ENCODE results near the gene NDRG2. TPM values are rescaled to one million over a fixed set of nuclear protein-coding genes. Genes with fewer than 3 reads are reported as not detected.

The NDRG2 gene
- polyA plus RNA-seq, 3 donors, result 6.8 to 11.7 (median 11.1) TPM

DNA sequence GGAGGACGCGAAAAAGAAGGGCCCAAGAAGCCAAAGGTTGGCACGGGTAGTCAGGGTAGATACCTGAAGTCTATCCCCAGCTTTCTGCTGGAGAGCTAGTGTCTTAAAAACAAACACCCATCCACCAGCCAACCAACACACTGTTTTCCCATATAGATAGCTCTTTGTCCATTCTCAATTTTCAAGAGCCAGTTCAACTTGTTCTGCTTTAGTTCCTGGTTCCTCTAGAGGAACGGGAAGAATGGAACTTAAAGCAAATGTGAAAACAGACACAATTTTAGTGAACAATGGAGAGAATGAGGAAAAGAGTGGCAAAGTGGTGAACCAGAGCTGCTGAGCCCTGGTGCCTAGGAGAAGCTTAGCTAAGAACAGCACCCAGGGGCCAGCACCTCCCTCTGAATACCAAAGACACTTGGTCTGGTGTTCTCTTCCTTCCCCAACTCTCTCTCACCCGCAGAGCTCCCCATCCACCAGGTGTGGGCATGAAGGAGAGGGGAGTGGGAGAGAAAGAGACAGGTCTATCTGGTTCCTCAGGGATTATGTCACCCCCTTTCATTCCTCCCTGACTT lies 3.8 kb downstream of the NDRG2 start:
- no peaks in the 10 kb centered on the region for H3K36me3 ChIP-seq (replicated peaks in 1 of 2; ENCODE audit: control insufficient read depth in 1 of 2, insufficient read depth in 2 of 2, low read length in 2 of 2)
- H3K79me2 ChIP-seq (ENCODE audit: insufficient read depth, low read length), result no peaks in the 10 kb centered on the region
- Mint-ChIP-seq H3K4me1 (peaks cover 77% of the 10 kb centered on the region), H3K27me3 (ENCODE audit: low read depth in 3 of 3) (peaks cover 33 to 37% (median 34%) of the 10 kb centered on the region in 3 donors), H3K4me3 (no peak overlapping the region), H3K9me3 (peaks cover 0 to 3% (median 0%) of the 10 kb centered on the region in 7 donors), H3K36me3 (peaks cover 0 to 6% of the 10 kb centered on the region in 2 donors), H3K27ac (no peak overlapping the region)
- H3K27ac ChIP-seq (ENCODE audit: low read depth in 1 of 2, low read length in 2 of 2), result no peak overlapping the region
- no peak overlapping the region for H3K4me2 ChIP-seq (replicated peaks; ENCODE audit: extremely low read depth, low read length, poor library complexity, severe bottlenecking)
- no peak overlapping the region for H3K9ac ChIP-seq (ENCODE audit: insufficient read depth, low read length, poor library complexity, severe bottlenecking)
- TF ChIP-seq CTCF (IDR thresholded peaks at IDR 0.05), result no peak
- intact Hi-C loops (cut with micrococcal nuclease), result no loop called here
- no peak overlapping the region for H3K4me3 ChIP-seq (replicated peaks in 1 of 3; ENCODE audit: low read depth in 2 of 3, low read length in 3 of 3)
- WGBS (ENCODE audit: insufficient coverage), result 100% methylated on average over 2 of the region's 5 CpGs
- no peak overlapping the region for H2AFZ ChIP-seq (ENCODE audit: insufficient read depth, low read depth, low read length, poor library complexity, severe bottlenecking)
- peaks cover 2 to 4% of the 10 kb centered on the region in 2 donors for H3K9me3 ChIP-seq (replicated peaks in 1 of 2; ENCODE audit: control insufficient read depth in 1 of 2, insufficient read depth in 1 of 2, low read length in 2 of 2)
- H3K27me3 ChIP-seq (ENCODE audit: control insufficient read depth in 2 of 2, insufficient read depth in 2 of 2, low read length in 2 of 2), result peaks cover 14 to 25% of the 10 kb centered on the region in 2 donors
- peaks cover 71 to 82% of the 10 kb centered on the region in 2 donors for H3K4me1 ChIP-seq (ENCODE audit: control insufficient read depth in 1 of 2, insufficient read depth in 2 of 2, low read length in 2 of 2)
- DNase-seq, result no peak
- no peaks in the 10 kb centered on the region for H4K20me1 ChIP-seq (ENCODE audit: insufficient read depth, low read length)

DNA sequence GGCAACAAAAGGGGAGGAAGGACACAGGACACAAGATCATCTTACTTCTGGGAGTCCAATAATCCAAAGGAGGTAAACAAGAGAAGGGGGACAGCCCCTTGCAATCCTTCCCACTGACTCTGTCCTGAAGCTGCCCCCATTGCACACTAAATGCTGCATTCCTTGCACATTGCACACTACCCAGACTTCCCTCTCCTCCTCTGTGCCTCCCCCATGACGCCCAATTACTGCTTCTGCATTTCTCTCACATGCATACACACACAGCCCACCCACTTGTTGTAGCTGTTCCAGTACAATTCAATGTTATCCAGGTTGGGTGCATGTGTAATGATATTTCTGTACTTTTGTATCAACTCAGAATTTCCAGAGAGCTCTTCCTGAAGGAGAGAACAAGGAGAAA lies 5.5 kb downstream of the NDRG2 start:
- Histone ChIP-seq H4K20me1 (ENCODE audit: insufficient read depth, low read length) (no peaks in the 10 kb centered on the region), H3K9ac (ENCODE audit: insufficient read depth, low read length, poor library complexity, severe bottlenecking) (no peak overlapping the region), H3K27me3 (ENCODE audit: control insufficient read depth in 2 of 2, insufficient read depth in 2 of 2, low read length in 2 of 2) (peaks cover 2 to 10% of the 10 kb centered on the region in 2 donors), H3K4me3 (replicated peaks in 1 of 3; ENCODE audit: low read depth in 2 of 3, low read length in 3 of 3) (no peak overlapping the region), H3K36me3 (replicated peaks in 1 of 2; ENCODE audit: control insufficient read depth in 1 of 2, insufficient read depth in 2 of 2, low read length in 2 of 2) (no peaks in the 10 kb centered on the region), H3K4me1 (ENCODE audit: control insufficient read depth in 1 of 2, insufficient read depth in 2 of 2, low read length in 2 of 2) (peaks cover 73 to 81% of the 10 kb centered on the region in 2 donors), H3K9me3 (replicated peaks in 1 of 2; ENCODE audit: control insufficient read depth in 1 of 2, insufficient read depth in 1 of 2, low read length in 2 of 2) (peaks cover 2 to 4% of the 10 kb centered on the region in 2 donors), H2AFZ (ENCODE audit: insufficient read depth, low read depth, low read length, poor library complexity, severe bottlenecking) (no peak overlapping the region), H3K27ac (ENCODE audit: low read depth in 1 of 2, low read length in 2 of 2) (peak overlapping the region in 1 of 2 donors; percentile 6), H3K4me2 (replicated peaks; ENCODE audit: extremely low read depth, low read length, poor library complexity, severe bottlenecking) (no peak overlapping the region), H3K79me2 (ENCODE audit: insufficient read depth, low read length) (no peaks in the 10 kb centered on the region)
- WGBS (ENCODE audit: insufficient coverage), result no CpG with 5 or more reads among the region's 1 CpG
- no peak for TF ChIP-seq CTCF (IDR thresholded peaks at IDR 0.05)
- peak overlapping the region in 1 of 7 donors; percentile 68 for H3K27ac Mint-ChIP-seq
- no peak overlapping the region for H3K4me3 Mint-ChIP-seq
- intact Hi-C loops (cut with micrococcal nuclease), result loop anchor here (5.0 to 10.0 kb wide), 3 partner anchors 38 to 88 kb away; partner anchors contain the start of gene RNASE8 (in 1 of the 2)
- peaks cover 0 to 3% (median 0%) of the 10 kb centered on the region in 7 donors for H3K9me3 Mint-ChIP-seq
- H3K27me3 Mint-ChIP-seq (ENCODE audit: low read depth in 3 of 3), result peaks cover 17 to 20% (median 20%) of the 10 kb centered on the region in 3 donors
- DNase-seq, result no peak
- H3K36me3 Mint-ChIP-seq, result peaks cover 0 to 6% of the 10 kb centered on the region in 2 donors
- peaks cover 80% of the 10 kb centered on the region for H3K4me1 Mint-ChIP-seq
